Activated CD8-positive, alpha-beta memory T cell treated with anti-CD3 and anti-CD28 coated beads for 4 hours (primary cell): Measurements from ENCODE around the gene TMEM176B.
"Not testable (repeated sequence)": the region's sequence is repeated elsewhere in the genome, so short reads cannot be mapped to it uniquely, and the experiment has no call there.

Experiments
- DNase-seq, 2 donors: peaks; one replicate each; pipeline ENCODE4 v3.0.0-alpha.2; 2020; ENCODE audit warnings: low read depth in 2 of 2

Gene TMEM176B

GRCh38 chr7:150823043-150823442, 22.9 kb upstream of the TMEM176B start:
- no peak for DNase-seq

- DNase-seq: no peak
Measured at GRCh38 chr7:150820578-150821198, 20.5 kb upstream of the TMEM176B start.

- no peak for DNase-seq
Measured at GRCh38 chr7:150820148-150820547, 20.0 kb upstream of the TMEM176B start.

- no peak for DNase-seq
Measured at GRCh38 chr7:150818971-150819370, 18.8 kb upstream of the TMEM176B start.

DNA sequence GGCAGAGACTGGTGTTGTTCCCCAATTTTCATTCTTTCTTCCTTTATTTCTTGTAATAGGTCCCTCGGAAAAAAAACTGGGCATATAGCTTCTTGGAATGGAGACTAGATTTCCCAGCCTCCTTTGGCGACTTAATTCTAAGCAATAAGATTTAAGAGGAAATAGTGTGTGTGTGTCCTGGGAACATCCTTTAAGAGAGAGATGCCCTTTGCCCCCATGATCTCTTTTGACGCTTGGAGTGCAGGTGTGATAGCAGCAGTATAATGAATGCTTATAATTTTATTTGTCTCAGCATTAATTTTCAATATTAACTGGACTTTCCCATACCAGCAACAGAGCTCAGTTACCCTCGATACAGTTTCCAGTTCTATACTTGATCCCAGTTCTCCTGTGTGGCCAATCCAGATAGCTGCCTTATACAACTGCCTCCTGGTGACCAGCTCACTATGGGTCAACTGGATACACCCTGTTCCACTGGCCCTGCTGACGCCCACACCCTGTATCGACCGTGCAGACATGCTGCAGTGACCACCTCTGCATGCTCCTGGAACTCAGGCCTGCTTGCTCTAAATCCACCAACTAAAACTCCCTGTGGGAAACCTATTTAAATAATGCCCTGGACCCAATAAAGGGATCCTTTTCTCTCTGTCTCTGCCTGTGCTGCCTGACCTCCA, 14.3 kb upstream of the TMEM176B start:
- DNase-seq: no peak

DNA sequence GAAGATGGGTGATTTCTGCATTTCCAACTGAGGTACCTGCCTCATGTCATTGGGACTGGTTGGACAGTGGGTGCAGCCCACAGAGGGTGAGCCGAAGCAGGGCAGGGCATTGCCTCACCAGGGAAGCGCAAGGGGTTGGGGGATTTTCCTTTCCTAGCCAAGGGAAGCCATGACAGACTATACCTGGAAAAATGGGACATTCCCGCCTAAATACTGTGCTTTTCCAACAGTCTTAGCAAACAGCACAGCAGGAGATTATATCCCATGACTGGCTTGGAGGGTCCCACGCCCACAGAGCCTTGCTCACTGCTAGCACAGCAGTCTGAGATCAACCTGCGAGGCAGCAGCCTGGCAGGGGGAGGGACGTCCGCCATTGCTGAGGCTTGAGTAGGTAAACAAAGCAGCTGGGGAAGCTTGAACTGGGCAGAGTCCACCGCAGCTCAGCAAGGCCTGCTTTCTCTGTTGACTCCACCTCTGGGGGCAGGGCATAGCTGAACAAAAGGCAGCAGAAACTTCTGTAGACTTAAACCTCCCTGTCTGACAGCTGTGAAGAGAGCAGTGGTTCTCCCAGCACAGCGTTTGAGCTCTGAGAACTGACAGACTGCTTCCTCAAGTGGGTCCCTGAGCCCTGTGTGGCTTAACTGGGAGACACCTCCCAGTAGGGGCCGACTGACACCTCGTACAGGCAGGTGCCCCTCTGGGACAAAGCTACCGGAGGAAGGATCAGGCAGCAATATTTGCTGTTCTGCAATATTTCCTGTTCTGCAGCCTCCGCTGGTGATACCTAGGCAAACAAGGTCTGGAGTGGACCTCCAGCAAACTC, 7.7 kb upstream of the TMEM176B start:
- not testable (repeated sequence) for DNase-seq

DNA sequence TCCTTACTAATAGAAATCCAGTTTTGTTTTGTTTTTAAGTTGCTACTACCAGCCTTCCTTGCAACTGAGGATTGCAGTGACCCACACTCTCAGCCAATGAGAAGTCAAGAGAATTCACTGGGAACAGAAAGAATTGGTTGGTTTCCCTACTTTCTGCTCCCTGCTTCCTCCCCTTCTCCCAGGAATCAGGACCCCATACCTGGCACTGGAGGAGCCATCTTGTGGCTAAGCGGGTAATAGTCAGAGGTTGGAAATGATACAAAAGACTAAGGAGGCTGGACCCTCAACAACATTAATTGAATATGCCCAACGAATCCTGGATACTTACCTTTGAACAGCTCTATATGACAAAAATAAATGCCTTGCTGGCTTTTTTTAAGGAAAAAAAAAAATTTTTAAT, 6.7 kb upstream of the TMEM176B start:
- no peak for DNase-seq

DNA sequence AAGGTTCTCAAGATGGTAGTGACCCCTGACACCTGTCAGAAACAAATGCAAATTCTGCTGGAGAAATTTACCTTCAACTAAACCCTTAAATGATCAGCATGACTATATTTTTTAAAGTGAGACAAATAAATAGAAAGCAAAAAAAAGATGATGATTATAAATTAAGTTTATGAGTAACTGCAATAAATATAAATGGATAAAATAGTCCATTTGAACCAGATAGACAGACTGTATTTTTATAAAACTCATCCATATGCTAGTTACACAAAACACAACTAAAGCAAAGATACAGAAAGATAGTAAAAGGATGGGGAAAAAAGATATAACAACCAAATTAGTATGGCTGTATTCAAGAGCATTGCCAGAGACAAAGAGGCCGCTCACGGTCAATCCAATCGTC, 6.3 kb upstream of the TMEM176B start:
- no peak for DNase-seq

GRCh38 chr7:150805864-150806263, 5.7 kb upstream of the TMEM176B start:
- DNase-seq: no peak

DNA sequence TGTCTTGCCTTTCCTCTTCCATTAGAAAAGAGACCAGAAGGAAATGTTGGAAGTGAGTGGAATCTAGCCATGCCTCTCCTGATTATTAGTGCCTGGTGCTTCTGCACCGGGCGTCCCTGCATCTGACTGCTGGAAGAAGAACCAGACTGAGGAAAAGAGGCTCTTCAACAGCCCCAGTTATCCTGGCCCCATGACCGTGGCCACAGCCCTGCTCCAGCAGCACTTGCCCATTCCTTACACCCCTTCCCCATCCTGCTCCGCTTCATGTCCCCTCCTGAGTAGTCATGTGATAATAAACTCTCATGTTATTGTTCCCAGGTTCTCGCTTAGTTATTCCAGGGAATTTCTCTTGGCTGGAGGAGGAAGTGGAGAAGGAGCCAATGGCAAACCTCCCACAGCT, 4.6 kb upstream of the TMEM176B start:
- DNase-seq: no peak

- DNase-seq: no peak
Measured at GRCh38 chr7:150803161-150803860, 3.1 kb upstream of the TMEM176B start.

GRCh38 chr7:150801946-150802771, 2.0 kb upstream of the TMEM176B start:
- no peak for DNase-seq

DNA sequence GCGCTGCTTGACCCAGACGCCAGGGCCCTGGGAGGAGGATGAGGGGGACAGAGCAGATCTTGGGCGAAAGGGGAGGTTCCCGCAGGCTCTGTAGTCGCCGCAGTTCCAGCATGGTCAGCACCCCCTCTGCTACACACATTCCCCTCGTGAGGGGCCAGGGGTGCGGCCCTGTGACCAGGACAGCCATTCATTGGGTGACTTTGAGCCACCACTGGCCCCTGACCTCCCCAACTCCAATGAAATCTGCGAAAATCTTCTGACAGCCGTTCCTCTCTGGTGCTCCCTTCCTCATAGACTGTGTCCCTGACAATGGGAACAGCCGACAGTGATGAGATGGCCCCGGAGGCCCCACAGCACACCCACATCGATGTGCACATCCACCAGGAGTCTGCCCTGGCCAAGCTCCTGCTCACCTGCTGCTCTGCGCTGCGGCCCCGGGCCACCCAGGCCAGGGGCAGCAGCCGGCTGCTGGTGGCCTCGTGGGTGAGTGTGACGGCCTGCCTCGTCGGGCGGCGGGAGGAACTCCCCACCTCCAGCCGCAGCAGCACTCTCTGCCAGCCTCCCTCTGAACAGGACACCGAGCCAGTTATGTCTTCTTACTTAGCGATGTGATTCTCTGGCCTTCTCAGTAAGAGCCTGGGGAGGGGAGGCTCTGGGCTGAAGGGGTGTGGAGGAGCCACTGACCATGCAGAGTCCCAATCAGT, 1.2 kb upstream of the TMEM176B start:
- no peak for DNase-seq

DNA sequence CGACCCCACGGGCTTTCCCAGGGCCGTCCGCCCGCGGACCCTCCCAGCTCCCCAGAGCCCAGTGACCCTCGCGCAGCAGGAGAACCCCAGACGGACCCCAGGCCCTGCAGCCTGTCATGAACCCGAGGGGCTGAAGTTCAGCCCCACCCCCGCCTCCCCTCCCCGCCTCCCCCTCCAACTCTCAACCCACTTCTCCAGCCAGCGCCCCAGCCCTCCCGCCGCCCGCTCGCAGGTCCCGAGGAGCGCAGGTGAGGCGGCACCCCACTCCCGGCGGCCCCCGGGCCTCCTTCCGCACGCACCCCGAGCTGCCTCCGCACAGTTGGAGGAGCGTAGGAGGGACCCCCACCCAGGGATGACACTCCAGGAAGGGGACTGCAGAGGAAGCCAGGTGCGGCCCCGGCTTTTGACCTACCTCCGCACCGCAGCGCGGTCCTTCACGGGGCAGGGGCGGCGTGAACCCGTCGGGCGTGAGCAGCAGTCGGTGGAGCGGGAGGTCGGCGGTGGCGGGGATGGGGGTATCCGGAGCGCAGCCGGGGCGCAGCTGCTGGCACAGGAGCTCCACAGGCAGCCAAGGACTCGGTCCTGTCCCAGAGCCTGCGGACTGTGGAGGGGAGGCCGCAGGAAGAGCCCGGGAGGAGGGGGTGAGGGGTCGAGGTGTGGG, 547 bp upstream of the TMEM176B start, which contains the start of gene TMEM176A:
Gene TMEM176A (plus strand): TSS at position 189 of the 661 bp plus-strand sequence. CDS start 782 bp downstream, outside the sequence.
- no peak for DNase-seq

DNA sequence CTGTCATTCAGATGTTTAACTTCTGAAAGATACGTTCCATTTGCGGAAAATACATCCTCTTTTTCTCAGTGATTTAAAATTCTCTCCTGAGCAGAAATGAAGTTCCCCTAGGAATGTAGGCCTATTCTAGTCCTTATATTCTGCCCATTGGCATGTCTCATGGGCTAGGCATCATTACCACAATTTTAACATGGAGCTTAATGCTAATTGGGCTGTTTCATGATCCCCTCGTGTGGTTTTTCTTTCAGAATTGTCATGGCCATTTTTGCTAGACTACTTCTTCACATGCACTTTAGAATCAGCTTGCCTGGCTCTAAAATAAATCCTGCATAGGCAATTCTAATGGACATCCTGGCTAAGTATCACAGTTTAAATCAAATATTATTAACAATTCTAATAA, 1.0 kb downstream of the TMEM176B start:
- no peak for DNase-seq

DNA sequence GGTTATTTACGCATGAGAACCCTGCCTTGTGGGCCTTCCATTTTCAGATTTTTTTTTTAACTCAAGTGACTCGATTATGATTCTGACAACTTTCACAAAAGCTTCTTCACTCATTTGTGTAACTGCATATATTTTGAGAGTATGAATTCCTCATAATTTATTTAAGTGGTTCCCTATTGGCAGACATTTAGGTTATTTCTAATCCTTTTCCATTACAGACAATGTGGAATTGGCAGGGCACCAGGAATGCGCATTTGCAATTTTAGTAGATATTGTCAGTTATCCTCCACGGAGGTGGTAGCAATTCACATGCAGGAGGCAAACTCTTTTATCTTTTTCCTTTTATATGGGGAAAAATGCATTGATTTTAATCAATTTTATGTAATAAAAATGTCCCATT, 2.5 kb downstream of the TMEM176B start:
- no peak for DNase-seq

DNA sequence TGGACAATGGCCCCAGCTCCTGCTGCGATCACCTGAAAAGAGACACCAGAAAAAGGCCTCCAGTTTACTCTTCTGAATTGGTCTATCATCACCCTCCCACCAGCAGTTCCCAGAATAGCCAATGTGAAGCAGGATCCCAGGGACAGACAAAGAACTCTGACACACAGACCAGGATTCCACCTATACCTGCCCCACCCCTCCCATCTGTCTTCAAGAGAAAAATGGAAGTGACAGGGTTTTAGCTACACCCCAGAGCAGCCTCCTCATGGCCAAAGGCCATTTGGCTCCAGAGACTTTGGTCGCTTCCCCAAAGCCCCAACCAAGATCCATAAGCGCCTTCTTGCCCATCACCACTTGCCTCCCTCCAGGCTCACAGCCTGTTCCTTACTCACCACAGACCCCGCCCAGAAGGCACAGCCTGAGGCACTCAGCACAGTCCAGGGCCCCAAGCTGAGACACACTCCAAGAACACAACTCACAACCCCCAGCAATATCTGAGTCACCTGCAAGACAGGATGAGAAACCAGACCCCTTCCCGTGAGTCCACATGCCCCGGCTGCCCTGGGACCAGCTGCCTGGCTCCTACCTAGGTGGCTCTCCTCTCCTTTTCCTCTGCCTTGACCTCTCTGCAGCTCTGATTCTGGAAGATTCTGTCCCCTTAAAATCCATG, 6.5 kb downstream of the TMEM176B start:
- no peak for DNase-seq

- DNase-seq: no peak
Measured at GRCh38 chr7:150791746-150792452, 8.3 kb downstream of the TMEM176B start.

GRCh38 chr7:150791304-150791703, 8.9 kb downstream of the TMEM176B start:
- no peak for DNase-seq
